Activated CD4-positive, alpha-beta T cell treated with anti-CD3 and anti-CD28 coated beads, Interleukin-2, amount 50 U/mL, for 16 hours (primary cell): Measurements from ENCODE around the gene GHRL.
"Not testable (repeated sequence)": the region's sequence is repeated elsewhere in the genome, so short reads cannot be mapped to it uniquely, and the experiment has no call there.

Experiments
- DNase-seq: peaks from one replicate; pipeline ENCODE4 v3.0.0-alpha.2; 2020

The GHRL gene

GRCh38 chr3:10272476-10272875 lies 20.3 kb downstream of the GHRL start:
- not testable (repeated sequence) for DNase-seq

- DNase-seq = no peak
Measured at GRCh38 chr3:10269443-10269842, 23.3 kb downstream of the GHRL start.

- DNase-seq = no peak
Measured at GRCh38 chr3:10268930-10269329, 23.8 kb downstream of the GHRL start.

GRCh38 chr3:10268116-10268515 lies 24.6 kb downstream of the GHRL start:
- no peak for DNase-seq

- DNase-seq = not testable (repeated sequence)
Measured at GRCh38 chr3:10266936-10267335, 25.8 kb downstream of the GHRL start.

GRCh38 chr3:10265833-10266232 lies 26.9 kb downstream of the GHRL start:
- DNase-seq = no peak

GRCh38 chr3:10263646-10264363 lies 28.9 kb downstream of the GHRL start:
- DNase-seq = peak; percentile 70

GRCh38 chr3:10262027-10262426 lies 30.7 kb downstream of the GHRL start:
- DNase-seq = no peak

GRCh38 chr3:10260211-10260701 lies 32.5 kb downstream of the GHRL start:
- no peak for DNase-seq

GRCh38 chr3:10259798-10260197 lies 32.9 kb downstream of the GHRL start:
- DNase-seq = peak; percentile 35

GRCh38 chr3:10259036-10259435 lies 33.7 kb downstream of the GHRL start:
- DNase-seq = no peak

- DNase-seq = no peak
Measured at GRCh38 chr3:10255835-10256234, 36.9 kb downstream of the GHRL start.

GRCh38 chr3:10253731-10254130 lies 39.0 kb downstream of the GHRL start:
- DNase-seq = no peak

GRCh38 chr3:10251006-10251405 lies 41.7 kb downstream of the GHRL start:
- DNase-seq = no peak

GRCh38 chr3:10249833-10250232 lies 42.9 kb downstream of the GHRL start:
- peak; percentile 44 for DNase-seq

GRCh38 chr3:10248984-10249748 lies 43.6 kb downstream of the GHRL start:
- peak; percentile 78 for DNase-seq

GRCh38 chr3:10248184-10248983 lies 44.4 kb downstream of the GHRL start, which contains the start of gene TATDN2:
TSS of gene TATDN2 (plus strand) at chr3:10248459. CDS start at chr3:10249201, 742 bp downstream.
- DNase-seq = peak; percentile 98

- no peak for DNase-seq
Measured at GRCh38 chr3:10247679-10248183, 45.0 kb downstream of the GHRL start.

GRCh38 chr3:10245081-10245712 lies 47.5 kb downstream of the GHRL start:
- DNase-seq = no peak

GRCh38 chr3:10244009-10244408 lies 48.7 kb downstream of the GHRL start:
- no peak for DNase-seq

GRCh38 chr3:10242182-10243065 lies 50.3 kb downstream of the GHRL start:
- peak; percentile 88 for DNase-seq
